GM19099 (cell line): Measurements from ENCODE around the gene MST1R.

Experiments
- POLR2A ChIP-seq: IDR thresholded peaks from 3 replicates; pipeline ENCODE4 v1.6.1; 2011; ENCODE audit warnings: low read depth; ENCODE audit not compliant: insufficient read length; ENCODE audit errors: extremely low read depth

MST1R gene

GRCh38 chr3:49867871-49868321 lies 35.8 kb downstream of the MST1R start:
- no peak for TF ChIP-seq POLR2A

DNA sequence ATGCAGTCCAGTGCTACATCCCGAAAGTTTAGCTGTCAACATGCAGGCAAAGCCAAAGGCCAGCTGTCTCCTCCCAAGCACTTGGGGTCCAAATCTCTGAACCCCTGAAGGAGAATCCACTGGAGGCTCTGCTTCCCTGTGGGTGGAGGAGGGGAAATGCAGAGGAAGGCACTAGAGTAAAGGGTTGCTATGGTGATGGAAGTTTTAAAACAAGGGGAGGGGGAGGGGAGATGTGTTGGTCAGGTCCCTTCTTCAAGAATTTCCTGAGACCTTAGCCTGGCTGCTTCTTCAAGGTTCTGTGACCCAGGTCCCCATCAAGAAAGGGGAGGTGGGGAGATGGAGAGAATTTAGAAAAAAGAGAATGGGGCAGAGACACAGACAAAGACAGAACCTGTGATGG lies 36.3 kb downstream of the MST1R start:
- TF ChIP-seq POLR2A: no peak

DNA sequence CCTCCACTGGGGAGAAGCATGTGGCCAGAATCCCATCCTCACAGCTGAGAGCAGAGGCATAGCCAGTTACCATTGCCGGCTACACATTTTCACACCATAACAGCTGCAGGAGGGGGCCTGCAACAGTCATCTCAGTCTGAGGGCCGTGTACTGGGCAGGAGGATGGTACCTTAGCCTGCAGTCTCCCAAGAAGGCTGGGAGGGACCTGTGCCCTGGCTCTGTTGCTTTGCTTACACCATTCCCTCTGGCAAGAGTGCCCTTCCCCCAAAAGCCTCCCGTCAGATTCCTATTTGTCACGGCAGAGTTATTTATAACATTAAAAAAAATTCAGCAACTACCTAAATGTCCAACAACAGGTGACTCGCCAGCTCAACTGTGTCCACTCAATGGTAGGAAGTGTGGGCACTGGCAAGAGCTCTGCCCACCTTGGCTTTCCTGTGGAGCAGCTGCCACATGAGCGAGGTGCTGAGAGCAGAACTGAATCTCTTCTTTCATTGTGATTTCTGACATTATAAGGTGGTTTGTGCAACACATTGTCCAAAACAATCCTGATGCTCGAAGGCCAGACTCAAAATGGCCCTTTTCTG lies 38.4 kb downstream of the MST1R start:
- no peak for TF ChIP-seq POLR2A

- no peak for TF ChIP-seq POLR2A
These were observed 39.2 kb downstream of the MST1R start for GRCh38 chr3:49864505-49864904.

DNA sequence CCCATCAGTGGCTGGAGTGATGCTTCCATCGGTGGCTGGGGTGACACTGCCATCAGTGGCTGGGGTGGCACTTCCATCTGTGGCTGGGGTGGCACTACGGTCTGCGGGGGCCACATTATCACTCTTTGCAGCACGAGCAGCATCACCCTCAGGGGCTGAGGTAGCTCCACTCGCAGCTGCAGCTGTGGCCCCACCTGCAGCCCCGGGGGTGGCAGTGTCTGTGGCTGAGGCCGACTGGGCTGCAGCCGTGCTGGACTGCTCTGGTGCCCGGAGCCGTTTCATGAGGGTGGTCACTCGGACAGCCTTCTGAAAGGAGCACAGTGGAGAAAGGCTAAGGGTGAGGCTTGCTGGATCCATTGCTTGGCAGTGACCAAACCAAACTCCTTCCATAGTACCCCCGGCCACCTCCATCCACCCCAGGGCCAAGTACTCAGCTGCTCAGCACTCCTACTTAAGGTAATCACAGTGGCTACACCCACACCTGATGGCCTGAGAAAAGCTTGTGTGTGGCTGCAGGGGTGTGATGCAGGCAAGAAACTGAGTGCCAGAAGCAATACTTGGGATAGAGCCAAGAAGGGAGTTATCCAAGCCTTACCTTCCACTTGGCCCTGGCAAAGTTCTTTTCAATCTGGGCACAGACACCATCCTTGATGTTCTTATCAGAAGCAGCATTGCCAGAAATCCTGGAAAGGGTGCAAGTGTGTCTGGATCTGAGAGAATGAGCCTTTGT lies 43.9 kb downstream of the MST1R start:
- no peak for TF ChIP-seq POLR2A

- peak; percentile 80 for TF ChIP-seq POLR2A
These were observed 47.3 kb downstream of the MST1R start, which contains the start of gene TRAIP for GRCh38 chr3:49856181-49857005. TSS of gene TRAIP (minus strand) at chr3:49856564. CDS start at chr3:49856453, 111 bp downstream.

- TF ChIP-seq POLR2A: no peak
These were observed 48.0 kb downstream of the MST1R start for GRCh38 chr3:49855662-49856061.

DNA sequence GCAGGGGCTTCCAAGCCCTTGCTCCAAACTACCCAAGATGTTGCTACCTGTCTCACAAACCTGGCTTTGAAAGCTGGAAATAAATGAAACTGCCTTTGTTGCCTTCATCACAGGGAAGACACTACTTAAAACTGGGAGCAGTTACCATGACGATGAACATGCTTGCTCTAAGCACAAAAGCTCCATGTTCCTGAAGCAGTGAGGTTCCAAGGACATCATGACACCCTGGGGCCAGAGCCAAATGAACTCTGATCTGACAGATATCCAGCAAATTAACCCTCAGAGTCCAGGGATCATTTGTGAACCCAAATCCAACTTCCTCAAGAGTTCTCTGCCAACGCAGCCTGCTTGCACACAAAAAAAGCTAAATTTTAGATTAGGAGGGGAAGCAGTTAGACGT lies 58.0 kb downstream of the MST1R start:
- no peak for TF ChIP-seq POLR2A

DNA sequence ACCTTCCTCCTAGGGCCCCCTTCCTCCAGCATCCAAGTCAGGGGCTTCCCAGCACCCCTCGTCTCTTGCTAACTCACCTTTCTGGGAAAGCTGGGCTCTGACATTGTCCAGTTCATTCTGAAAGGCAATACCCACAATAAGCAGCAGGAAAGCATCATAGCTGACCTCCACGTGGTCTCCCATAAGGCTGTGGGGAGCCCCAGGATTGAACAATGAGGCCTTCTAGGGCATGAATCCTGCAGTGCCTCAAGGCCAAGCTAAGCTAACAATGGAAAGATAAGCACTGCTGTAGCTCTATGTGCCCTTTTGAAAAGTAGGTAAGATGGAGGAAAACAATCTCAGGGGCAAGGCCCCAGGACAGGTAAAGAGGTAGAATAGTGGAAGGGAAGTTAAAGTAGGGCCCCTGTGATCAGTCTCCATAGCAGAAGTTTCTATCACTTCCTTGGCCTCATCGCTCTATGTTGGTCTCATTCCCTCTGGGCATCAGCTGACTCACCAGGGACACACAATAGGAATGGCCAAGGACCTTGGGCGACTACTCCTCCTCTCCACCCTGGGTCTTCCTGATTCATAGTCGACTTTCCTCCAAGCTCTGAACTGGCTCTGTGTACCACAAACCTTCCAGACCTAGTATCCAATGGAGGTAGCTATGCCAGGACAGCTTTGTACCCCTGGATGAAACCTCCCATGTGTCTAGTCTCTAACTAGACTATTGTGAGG lies 59.0 kb downstream of the MST1R start:
- TF ChIP-seq POLR2A: no peak

- no peak for TF ChIP-seq POLR2A
These were observed 60.7 kb downstream of the MST1R start for GRCh38 chr3:49842843-49843517.

DNA sequence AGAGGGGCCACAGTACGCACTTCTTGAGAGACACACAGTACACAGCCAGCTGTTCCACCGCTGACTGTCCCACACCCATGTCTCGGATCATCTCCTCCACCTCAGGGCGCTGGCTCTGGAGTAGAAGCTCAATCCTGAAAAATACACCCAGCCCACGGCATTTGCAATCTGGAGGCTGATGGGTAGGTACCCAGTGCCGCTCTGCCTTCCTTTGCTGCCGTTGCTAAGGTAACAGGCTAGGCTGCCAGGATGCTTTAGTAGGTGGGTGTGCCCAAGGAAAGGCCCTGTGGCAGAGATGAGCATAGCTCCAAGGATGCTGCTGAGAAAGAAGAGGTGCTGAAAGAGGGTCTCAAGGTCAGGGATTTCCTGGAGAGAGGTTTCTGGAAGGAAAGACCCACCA lies 61.9 kb downstream of the MST1R start:
- TF ChIP-seq POLR2A: no peak

- TF ChIP-seq POLR2A: no peak
These were observed 62.5 kb downstream of the MST1R start for GRCh38 chr3:49841126-49841696.

DNA sequence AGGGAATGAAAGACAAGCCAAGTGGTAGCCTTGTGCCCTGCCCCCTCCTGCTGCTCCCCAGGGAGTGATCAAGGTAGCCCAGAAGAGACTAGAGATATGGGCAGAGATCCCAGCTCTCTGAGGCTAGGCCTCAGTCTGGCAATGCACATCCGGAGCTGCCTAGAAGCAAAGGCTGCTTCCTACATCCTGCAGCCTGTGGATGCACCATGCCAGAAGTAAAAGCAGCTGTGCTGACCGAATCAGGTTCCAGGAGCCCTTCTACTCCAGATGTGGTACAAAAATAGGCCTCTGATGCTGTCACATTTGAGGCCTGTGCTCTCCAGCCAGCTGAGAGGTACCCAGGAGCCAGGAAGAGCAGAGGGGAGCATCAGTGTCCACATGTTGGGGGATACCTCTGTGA lies 63.3 kb downstream of the MST1R start:
- no peak for TF ChIP-seq POLR2A

DNA sequence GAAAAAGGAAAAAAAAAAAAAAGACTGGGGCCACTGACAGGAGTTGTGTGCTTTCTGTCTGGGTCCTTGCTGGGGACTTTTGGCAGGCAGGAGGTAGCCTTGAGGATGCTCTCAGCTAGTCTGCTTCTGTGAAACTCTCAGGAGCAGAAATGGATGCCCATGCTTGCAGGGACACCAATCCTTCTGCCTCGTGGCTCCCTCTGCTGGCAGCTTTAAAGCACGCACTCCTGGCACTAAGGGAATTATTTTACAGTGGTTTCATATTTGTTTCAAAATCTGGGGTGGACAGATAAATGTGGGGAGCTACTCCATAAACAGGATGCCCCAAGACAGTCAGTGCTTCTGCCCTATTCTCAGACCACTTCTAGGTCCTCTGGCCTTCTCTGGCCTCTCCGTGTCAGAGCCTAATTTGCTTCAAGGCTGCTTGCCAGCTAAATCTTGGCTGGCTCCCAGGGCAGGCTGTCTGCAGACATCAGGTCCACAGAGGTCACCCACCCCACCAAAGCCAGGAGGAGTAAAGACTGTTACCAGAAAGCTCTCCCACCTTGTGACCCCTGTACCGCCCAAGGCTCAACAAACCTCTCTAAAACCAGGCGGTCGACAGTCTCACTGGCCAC lies 64.4 kb downstream of the MST1R start:
- no peak for TF ChIP-seq POLR2A
